Small intestine (tissue), 7 donors: ENCODE data around the gene MORN1. TPM values are rescaled to one million over a fixed set of nuclear protein-coding genes. Genes with fewer than 3 reads are reported as not detected.

ENCODE experiments used
- DNase-seq, 2 donors: peaks; one replicate each; pipeline versions ENCODE4 v3.0.0 to v3.0.0-alpha.2; 2013
- FAIRE-seq: peaks from 2 replicates; lab custom pipeline; 2012; peaks lifted over from hg19 to GRCh38; lab: Jason Lieb, UNC
- H3K27ac ChIP-seq, 3 donors: one replicate each; pipeline ENCODE4 v1.5.1; 2013; ENCODE audit warnings: low read length in 2 of 3, mild to moderate bottlenecking in 2 of 3, control low read depth in 1 of 3, inconsistent platforms in 1 of 3, low read depth in 1 of 3, moderate library complexity in 1 of 3
- H3K27me3 ChIP-seq, 3 donors: one replicate each; pipeline ENCODE4 v1.6.1; 2013; ENCODE audit warnings: low read length in 3 of 3, inconsistent platforms in 1 of 3; ENCODE audit not compliant: control insufficient read depth in 3 of 3, insufficient read depth in 3 of 3
- H3K36me3 ChIP-seq, 3 donors: one replicate each; pipeline ENCODE4 v1.6.1; 2013; ENCODE audit warnings: low read length in 3 of 3, inconsistent platforms in 1 of 3, low read depth in 1 of 3, mild to moderate bottlenecking in 1 of 3, moderate library complexity in 1 of 3; ENCODE audit not compliant: control insufficient read depth in 3 of 3, insufficient read depth in 2 of 3
- H3K4me1 ChIP-seq, 3 donors: one replicate each; pipeline ENCODE4 v1.6.1; 2013; ENCODE audit warnings: low read length in 2 of 3, inconsistent platforms in 1 of 3, low read depth in 1 of 3, mild to moderate bottlenecking in 1 of 3, moderate library complexity in 1 of 3; ENCODE audit not compliant: control insufficient read depth in 3 of 3, insufficient read depth in 2 of 3
- H3K4me3 ChIP-seq, 3 donors: one replicate each; pipeline ENCODE4 v1.5.1; 2013; ENCODE audit warnings: low read length in 3 of 3, control low read depth in 1 of 3, inconsistent platforms in 1 of 3, low read depth in 1 of 3, mild to moderate bottlenecking in 1 of 3, moderate library complexity in 1 of 3
- H3K9me3 ChIP-seq, 2 donors: one replicate each; pipeline ENCODE4 v1.6.1; 2013; ENCODE audit warnings: low read depth in 1 of 2, low read length in 1 of 2; ENCODE audit not compliant: control insufficient read depth in 2 of 2, insufficient read depth in 1 of 2
- WGBS, 3 donors: extraction: QIAGEN DNeasy Blood & Tissue Kit; methylation state at CpG; one replicate each; pipeline ENCODE4 v1.1.7; 2013; 5-methylcytosine and 5-hydroxymethylcytosine counted together
- polyA plus RNA-seq, 4 donors: library from polyadenylated mRNA; stranded (reverse) in 3 of 4; unstranded in 1 of 4; fragments of 200-250 nt in 3 of 4; fragments of 120-200 nt in 1 of 4; gene quantifications; one replicate each; pipeline versions ENCODE4 v1.2.1 to v1.2.3, GENCODE V29; 2013
- donor health status: healthy with polysubstance abuse.
- donor health status: control.
- donor health status: control.
- donor health status: Bipolar disorder and iron deficiency.
- donor health status: healthy.

The MORN1 gene
- polyA plus RNA-seq, 4 donors = 1.1 to 10.6 (median 2.8) TPM

GRCh38 chr1:2278591-2279209 is 112.7 kb downstream of the MORN1 start:
- no peak overlapping the region for H3K4me3 ChIP-seq
- no peaks in the 10 kb centered on the region for H3K27me3 ChIP-seq
- H3K9me3 ChIP-seq = no peaks in the 10 kb centered on the region
- DNase-seq (no peak), FAIRE-seq (no peak)
- 62 to 86% (median 74%) methylated on average over 16 of the region's 16 CpGs for WGBS, 3 donors
- peak overlapping the region; percentile 8 to 74 (median 69) for H3K27ac ChIP-seq
- peaks cover 0 to 51% (median 0%) of the 10 kb centered on the region in 3 donors for H3K36me3 ChIP-seq
- peaks cover 2 to 62% (median 26%) of the 10 kb centered on the region in 3 donors for H3K4me1 ChIP-seq

GRCh38 chr1:2277741-2278488 is 113.4 kb downstream of the MORN1 start:
- Histone ChIP-seq H3K27me3 (no peaks in the 10 kb centered on the region), H3K9me3 (no peaks in the 10 kb centered on the region), H3K4me1 (peaks cover 2 to 70% (median 28%) of the 10 kb centered on the region in 3 donors), H3K27ac (peak overlapping the region in 2 of 3 donors; percentile 4 to 69), H3K4me3 (no peak overlapping the region), H3K36me3 (peaks cover 0 to 50% (median 0%) of the 10 kb centered on the region in 3 donors)
- peak; percentile 49 to 71 for DNase-seq
- FAIRE-seq = no peak
- WGBS, 3 donors = 90 to 93% (median 91%) methylated on average over 25 of the region's 25 CpGs

- H3K27me3 ChIP-seq = no peaks in the 10 kb centered on the region
- no peak for DNase-seq
- peaks cover 4 to 79% (median 37%) of the 10 kb centered on the region in 3 donors for H3K4me1 ChIP-seq
- H3K4me3 ChIP-seq = no peak overlapping the region
- H3K27ac ChIP-seq = peak overlapping the region in 2 of 3 donors; percentile 43 to 67
- H3K36me3 ChIP-seq = peaks cover 0 to 44% (median 0%) of the 10 kb centered on the region in 3 donors
- no peaks in the 10 kb centered on the region for H3K9me3 ChIP-seq
- FAIRE-seq = no peak
- WGBS, 3 donors = 74 to 85% (median 78%) methylated on average over 12 of the region's 12 CpGs
Measured at GRCh38 chr1:2276803-2277580, 114.4 kb downstream of the MORN1 start.

DNA sequence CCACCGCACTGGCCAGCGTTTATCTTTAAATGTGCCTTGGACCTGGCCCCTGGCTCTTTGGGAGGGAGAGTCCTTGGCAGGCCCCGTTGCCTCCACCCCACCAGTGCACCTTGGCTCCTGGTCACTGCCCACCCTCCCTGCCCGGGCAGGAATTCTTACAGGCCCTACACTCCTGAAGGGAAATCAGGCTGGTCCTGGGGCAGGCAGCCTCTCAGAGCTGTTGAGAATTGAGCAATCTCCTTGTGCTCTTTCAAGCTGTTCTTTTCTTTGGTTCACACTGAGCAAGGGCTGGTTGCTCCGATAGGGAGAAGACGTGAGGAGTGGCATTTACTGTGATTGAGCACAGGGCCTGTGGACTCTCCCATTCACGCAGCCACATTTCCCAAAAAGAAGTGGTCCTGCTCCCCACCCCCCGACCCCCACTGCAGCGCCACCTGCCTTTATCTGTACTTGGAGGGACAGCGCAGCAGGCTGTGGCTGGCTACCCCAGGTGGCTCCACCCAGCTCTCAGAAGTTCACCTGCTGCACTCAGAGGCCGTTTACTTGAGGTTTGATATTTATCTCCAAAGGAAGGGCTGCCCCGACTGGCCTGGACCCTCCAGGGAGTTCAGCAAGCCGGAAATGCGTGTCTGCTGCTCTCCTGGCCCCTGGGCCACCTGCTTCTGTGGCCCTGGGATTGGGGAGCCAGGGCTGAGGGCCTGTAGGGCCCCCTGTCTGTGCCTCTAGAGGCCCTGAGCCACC is 115.4 kb downstream of the MORN1 start:
- Histone ChIP-seq H3K36me3 (peaks cover 0 to 46% (median 0%) of the 10 kb centered on the region in 3 donors), H3K4me1 (peaks cover 6 to 89% (median 41%) of the 10 kb centered on the region in 3 donors), H3K27ac (peak overlapping the region; percentile 15 to 67 (median 60)), H3K27me3 (no peaks in the 10 kb centered on the region), H3K9me3 (no peaks in the 10 kb centered on the region), H3K4me3 (no peak overlapping the region)
- FAIRE-seq (no peak), DNase-seq (peak; percentile 47 to 84)
- 10 to 32% (median 26%) methylated on average over 14 of the region's 14 CpGs for WGBS, 3 donors

DNA sequence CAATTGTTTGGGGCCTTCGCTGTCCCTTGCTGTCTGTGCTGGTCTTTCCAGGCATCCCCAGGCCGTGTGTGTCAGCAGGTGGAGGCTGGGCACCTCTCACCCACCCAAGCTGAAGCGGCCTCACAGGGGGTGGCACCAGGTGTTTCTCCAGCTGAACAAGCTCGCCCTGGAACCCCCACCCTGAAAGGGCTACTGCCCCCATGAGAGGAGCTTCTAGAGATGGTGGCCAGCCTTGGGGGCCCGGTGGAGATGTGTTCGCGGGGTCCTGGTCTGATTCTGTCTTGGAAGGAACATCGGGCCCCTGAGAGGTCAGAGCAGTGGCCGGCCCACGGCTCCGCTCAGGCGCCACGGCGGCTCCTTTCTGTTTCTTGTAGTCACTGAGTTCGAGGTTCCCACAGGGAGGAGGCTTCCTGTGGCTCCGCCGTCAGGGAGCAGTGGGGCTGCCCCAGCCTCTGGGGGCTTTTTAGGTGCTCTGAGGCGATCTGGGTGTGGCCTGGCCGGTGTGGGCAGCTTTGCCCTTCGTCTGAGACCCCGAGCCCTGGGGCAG is 116.4 kb downstream of the MORN1 start:
- Histone ChIP-seq H3K27me3 (no peaks in the 10 kb centered on the region), H3K4me3 (no peak overlapping the region), H3K36me3 (peaks cover 0 to 52% (median 0%) of the 10 kb centered on the region in 3 donors), H3K27ac (peak overlapping the region in 2 of 3 donors; percentile 37 to 39), H3K9me3 (no peaks in the 10 kb centered on the region), H3K4me1 (peaks cover 6 to 99% (median 41%) of the 10 kb centered on the region in 3 donors)
- DNase-seq (no peak), FAIRE-seq (no peak)
- 61 to 78% (median 77%) methylated on average over 20 to 21 of the region's 21 CpGs for WGBS, 3 donors

DNA sequence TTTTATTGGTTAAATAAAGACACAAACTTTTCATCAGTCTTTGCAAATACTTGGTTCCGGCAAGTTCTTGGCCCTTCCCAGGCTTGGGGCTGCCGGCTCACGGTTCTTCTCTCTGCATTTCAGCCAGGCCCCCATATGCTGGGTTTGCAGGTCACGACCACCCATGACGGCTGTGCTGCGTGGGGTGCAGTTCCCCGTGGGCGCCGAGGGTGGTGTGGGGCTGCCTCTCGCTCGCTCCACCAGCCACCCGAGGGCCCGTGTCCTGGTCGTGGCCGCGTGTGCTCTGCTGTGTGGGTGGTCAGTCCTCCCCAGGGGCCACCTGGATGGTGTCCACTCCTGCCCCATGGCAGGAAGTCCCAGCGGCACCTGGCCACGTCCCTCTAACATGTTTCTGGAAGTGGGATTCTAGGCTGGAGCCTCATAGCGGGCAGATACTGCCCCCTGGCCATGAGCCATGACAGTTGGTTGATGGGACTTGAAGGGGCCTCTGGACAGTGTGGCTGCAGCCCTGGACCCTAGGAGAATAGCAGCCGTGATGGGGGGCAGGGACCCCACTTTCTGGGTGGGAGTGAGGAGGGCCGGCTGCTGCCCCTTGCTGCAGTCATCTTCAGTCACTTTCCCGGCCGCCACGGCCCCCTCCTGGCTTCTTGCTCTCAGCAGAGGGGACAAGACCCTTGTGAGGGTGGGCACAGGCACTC is 117.0 kb downstream of the MORN1 start:
- Histone ChIP-seq H3K4me3 (no peak overlapping the region), H3K27me3 (no peaks in the 10 kb centered on the region), H3K36me3 (peaks cover 0 to 53% (median 0%) of the 10 kb centered on the region in 3 donors), H3K4me1 (peaks cover 6 to 95% (median 37%) of the 10 kb centered on the region in 3 donors), H3K27ac (peak overlapping the region in 2 of 3 donors; percentile 37 to 39), H3K9me3 (no peaks in the 10 kb centered on the region)
- FAIRE-seq (no peak), DNase-seq (no peak)
- WGBS, 3 donors = 70 to 94% (median 86%) methylated on average over 24 of the region's 24 CpGs

DNA sequence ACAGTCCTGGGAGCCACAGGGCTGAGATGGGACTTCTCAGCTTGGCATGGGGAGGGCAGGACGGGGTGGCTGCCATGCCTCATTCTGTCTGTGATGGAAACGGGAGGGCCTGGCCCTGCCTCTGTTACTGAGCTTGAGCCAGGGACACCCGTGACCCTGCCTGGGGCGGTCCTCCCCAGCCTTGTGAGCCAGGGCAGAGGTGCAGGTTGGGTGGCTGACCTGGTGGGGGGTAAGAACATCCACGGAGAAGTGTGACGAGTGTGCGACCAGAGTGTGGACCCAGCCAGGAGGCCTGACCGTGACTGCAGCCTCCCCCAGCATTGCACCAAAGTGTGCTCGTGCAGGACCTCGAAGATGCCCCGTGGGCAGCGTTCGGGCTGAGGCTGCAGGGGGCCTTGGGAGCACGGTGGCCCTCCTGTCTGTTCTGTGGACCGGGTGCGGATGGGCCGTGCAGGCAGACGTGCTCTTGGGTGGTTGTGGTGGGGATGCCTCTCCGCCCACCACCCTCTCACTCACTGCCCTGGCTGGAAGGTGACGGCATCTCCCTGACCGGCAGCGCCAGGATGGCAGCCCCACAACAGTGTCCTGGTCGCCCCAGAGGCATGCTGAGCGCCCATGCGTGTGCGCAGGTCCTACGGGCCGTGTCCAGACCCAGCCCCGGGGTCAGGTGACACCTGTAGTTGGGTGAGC is 117.8 kb downstream of the MORN1 start:
- Histone ChIP-seq H3K36me3 (peaks cover 0 to 54% (median 0%) of the 10 kb centered on the region in 3 donors), H3K27me3 (no peaks in the 10 kb centered on the region), H3K4me1 (peaks cover 6 to 86% (median 36%) of the 10 kb centered on the region in 3 donors), H3K4me3 (no peak overlapping the region), H3K9me3 (no peaks in the 10 kb centered on the region), H3K27ac (peak overlapping the region in 1 of 3 donors; percentile 12)
- FAIRE-seq (no peak), DNase-seq (no peak)
- WGBS, 3 donors = 80 to 92% (median 90%) methylated on average over 29 of the region's 29 CpGs
